Body of pancreas (tissue), 4 donors: ENCODE data around the gene FAM89B.

Source experiments
- POLR2A ChIP-seq, 3 donors: fragments of 450-650 bp; IDR thresholded peaks; one replicate each; pipeline ENCODE4 v1.6.1; 2016; ENCODE audit warnings: antibody characterized with exemption in 3 of 3, mild to moderate bottlenecking in 2 of 3
- TF ChIP-seq, protein P1 (sequence below), 7 experiments: fragments of 450-650 bp in 4 of 7; fragments of 200-600 bp in 3 of 7; sonication (generic) in 3 of 7; IDR thresholded peaks; one replicate each; pipeline ENCODE4 v1.5.1; 2016 to 2019; ENCODE audit warnings: antibody characterized with exemption in 7 of 7

DNA sequence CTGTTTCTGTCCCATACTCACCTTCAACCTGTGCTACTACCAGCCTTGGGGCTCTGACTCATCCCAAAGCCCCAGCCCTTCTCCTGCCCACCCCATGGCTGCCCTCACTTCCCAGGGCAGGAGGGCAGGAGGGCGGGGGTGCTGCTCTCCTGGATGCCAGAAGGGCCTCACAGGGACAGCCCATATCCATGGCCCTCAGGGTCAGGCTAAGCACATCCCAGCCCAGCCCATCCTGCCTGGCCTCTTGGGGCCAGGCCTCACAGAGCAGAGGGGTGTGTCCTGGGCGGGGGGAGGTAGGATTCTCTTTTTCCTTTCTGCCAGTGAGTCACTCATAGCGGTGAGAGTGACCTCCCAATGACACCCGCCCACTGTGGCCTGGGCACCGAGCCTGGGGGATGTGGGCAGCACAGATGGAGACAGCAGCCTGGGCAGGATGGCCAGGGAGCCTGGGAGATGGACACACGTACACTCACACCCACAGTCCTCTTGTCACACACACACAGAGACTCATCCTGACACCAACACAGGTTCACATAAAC, 16.6 kb upstream of the FAM89B start:
- TF ChIP-seq, protein P1, sequence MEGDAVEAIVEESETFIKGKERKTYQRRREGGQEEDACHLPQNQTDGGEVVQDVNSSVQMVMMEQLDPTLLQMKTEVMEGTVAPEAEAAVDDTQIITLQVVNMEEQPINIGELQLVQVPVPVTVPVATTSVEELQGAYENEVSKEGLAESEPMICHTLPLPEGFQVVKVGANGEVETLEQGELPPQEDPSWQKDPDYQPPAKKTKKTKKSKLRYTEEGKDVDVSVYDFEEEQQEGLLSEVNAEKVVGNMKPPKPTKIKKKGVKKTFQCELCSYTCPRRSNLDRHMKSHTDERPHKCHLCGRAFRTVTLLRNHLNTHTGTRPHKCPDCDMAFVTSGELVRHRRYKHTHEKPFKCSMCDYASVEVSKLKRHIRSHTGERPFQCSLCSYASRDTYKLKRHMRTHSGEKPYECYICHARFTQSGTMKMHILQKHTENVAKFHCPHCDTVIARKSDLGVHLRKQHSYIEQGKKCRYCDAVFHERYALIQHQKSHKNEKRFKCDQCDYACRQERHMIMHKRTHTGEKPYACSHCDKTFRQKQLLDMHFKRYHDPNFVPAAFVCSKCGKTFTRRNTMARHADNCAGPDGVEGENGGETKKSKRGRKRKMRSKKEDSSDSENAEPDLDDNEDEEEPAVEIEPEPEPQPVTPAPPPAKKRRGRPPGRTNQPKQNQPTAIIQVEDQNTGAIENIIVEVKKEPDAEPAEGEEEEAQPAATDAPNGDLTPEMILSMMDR (IDR thresholded peaks at IDR 0.05), result no peak
- TF ChIP-seq POLR2A (IDR thresholded peaks at IDR 0.05), result no peak
